HG03439 (cell line): ENCODE measurements around the gene CHERP.
A peak's percentile ranks its signal among the peaks of the same experiment; 100 is the strongest.

Experiments
- ATAC-seq: cut with Tn5 transposase; IDR thresholded peaks from one replicate; pipeline ENCODE4 v1.9.1; 2021; ENCODE audit warnings: mild to moderate bottlenecking, moderate library complexity; ENCODE audit not compliant: unreplicated experiment

Gene CHERP

DNA sequence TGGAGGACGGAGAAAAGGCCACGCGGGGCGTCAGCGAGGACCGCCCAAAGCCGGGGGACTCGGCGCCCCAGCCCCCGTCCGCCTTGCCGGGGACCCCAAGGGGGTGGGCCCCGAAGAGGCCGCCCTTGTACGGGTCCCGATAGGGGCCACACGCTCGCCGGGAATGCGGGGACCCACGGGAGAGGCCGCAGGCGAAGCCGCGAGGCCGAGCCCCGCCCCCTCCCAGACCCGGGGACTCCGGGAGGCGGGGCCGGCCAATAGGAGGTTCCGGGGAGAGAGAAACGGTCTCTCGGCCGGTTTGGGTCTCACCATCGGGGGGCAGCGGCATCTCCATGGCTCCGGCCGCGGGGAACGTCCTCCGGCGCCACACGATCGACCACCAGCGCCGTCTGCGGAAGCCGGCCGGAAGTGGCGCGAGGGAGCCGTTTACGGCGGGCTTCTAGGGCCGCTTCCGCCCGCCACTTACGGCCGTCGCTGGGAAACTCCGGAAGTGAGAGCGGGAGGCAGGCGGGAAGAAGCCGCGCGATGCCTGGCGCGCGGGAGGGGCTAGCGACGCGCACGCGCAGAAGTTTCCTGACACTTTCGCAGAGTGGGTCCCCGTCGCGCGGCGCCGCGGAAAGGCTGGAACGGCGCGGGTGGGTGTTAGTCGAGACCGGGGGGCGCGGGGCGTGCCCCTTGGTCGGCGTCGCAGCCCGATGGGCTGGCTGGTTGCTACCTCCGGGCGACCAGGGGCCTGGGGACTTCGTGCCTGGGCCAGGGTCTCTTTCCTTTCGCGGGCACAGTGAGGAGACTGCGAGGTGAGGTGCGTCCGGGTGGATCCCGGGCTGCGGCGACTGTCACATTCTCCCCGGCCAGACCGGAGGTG, at the start of gene CHERP:
Gene CHERP, minus strand, starts transcription at position 393 of the 865 bp plus-strand sequence. Its CDS starts 59 bp downstream, at position 334.
- ATAC-seq = peak; percentile 63

GRCh38 chr19:16590876-16591802, 48.9 kb upstream of the CHERP start:
- ATAC-seq = no peak

DNA sequence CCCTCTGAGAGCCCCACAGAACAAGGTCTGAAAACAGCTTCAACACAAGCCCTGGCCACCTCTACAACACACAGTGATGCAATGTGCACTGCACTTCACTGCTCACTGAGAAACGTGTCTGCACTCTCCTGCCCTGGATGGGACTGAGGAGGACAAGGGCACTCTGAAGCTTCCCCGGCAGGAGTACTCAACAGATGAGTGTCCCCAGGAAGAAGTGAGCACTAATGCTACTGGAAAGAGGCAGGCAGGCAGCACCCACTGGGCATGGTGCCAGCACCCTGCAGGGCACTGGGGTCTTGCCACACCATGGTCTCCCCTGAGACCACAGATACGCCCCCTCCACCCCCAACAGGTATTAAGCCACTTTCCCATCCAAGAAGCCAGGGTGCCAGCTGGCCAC, 47.7 kb upstream of the CHERP start:
- no peak for ATAC-seq

DNA sequence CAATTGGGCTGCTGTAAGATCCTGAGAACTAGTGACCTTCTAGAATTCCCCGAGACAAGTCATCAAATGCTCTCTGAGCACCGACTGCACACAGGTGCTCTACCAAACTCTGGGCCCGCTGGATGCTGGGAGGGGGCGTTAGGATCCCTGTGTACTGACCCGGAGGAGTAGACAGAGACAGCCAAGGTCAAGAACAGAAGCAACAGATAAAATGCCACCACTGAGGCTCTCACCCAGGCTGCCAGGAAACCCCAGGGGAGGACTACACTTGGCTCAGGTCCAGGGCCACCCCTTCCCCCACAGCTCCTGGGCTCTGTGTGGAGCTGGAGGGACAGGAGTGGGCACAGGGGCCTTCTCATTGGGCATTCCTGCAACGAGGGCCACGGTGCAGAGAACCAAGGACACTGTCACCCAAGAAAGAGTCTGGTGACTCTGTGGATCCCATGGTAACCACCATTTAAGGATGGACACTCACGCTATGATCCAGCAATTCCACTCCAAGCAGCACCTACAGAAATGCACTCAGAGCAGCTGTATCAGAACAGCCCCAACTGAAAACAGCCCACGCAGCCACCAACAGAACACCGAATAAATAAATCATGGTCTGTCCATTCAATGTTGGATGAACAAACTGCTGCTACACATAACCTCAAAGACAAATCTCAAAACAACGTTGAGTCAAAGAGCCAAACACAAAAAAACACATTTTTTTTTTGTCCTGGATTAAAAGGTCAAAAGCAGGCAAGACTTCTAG, 46.8 kb upstream of the CHERP start:
- ATAC-seq = no peak

DNA sequence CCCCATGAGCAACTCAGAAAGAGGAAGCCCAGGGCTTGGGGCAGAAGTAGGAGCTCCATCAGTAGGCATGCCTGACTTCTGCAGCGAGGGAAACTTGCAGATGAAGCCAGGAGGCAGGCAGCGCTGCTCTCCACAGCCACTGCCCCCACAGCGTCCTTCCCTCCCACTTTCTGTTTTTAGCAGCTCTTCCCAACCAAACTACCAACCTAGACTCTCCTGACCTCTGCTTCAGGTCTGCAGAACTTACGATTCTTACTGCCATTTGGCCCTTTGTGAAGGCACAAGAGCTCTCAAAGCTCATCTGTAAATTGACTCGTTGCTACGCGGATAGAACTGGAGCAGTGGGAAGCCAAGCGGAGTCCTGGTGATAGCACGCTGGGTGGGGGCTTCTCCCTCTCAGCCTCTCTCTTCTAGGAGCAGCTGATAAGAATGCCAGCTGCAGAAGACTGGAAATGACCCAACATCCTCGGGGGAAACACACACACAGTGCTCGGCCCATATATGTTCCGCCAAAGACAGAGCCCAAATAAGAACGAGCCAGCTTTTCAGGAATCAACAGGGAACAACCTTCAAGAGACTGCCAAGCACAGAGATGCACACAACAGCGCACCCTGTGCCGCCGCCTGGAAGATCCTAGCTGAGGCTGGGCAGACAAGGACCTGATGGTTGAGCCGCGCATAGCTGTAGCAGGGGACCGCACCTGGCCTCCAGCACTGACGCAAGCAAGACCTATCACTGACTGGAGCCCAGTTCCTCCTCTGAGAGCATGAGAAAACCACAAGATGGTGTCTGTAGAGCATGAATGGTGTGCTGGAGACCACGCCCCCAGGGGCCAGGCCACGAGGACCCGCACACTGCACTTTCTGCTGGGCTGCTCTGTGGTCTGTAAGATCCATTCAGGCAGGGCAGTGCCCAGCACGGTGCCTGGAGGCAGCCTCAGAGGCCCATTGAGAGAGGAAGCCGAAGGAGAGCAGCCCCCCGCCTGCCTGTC, 45.9 kb upstream of the CHERP start:
- peak; percentile 36 for ATAC-seq

- no peak for ATAC-seq
Observed at GRCh38 chr19:16586991-16587832, 45.0 kb upstream of the CHERP start.

DNA sequence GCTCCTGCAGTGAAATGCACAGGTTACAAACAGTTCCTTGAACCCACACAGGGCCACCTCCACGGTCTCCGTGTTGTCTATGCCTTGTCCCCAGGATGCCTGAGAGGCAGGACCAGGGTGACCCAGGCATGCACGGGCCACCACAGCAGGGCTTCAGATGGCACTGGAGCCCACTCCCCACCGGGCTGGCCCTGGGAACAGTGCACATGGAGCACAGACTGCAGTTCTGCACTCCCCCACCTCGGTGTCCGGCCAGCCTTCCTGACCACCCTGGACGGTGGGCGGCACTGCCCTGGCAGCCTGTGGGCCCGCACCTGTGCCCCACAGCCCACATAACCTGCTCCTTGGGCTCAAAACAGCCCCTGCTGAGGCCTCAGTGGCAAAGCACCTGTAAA, 44.2 kb upstream of the CHERP start:
- ATAC-seq = no peak

DNA sequence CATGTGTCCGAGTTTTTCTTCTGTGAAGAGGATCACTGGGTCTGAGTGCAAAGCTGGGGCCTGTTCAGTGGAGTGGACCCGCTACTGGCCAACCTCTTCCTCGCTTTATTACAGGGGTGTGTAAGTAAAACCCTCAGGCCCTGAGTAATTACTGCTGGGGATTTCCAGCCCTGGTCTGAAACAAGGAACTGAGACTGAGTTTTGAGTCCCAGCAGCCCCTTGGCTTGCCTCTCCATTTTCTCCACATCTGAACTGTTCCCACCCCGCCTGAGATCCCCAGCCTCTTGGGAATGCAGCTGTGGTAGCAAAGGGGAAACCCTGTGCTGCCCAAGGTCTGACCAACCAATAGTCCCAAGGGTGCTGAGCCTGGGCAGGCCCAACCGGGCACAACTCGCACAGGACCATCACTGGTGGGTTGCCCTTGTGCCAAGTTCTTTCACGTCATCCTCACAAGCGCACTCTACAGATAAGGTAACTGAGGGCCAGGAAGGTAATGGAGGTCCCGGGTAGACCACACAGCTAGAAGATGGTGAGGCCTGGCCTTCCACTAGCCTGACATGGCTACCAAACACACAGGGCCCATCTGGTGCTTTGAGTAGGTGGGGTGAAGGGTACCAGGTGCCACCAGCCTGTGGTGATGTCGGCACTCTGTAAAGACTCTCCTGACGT, 43.7 kb upstream of the CHERP start:
- ATAC-seq = peak; percentile 28

GRCh38 chr19:16585094-16585801, 43.0 kb upstream of the CHERP start:
- no peak for ATAC-seq

DNA sequence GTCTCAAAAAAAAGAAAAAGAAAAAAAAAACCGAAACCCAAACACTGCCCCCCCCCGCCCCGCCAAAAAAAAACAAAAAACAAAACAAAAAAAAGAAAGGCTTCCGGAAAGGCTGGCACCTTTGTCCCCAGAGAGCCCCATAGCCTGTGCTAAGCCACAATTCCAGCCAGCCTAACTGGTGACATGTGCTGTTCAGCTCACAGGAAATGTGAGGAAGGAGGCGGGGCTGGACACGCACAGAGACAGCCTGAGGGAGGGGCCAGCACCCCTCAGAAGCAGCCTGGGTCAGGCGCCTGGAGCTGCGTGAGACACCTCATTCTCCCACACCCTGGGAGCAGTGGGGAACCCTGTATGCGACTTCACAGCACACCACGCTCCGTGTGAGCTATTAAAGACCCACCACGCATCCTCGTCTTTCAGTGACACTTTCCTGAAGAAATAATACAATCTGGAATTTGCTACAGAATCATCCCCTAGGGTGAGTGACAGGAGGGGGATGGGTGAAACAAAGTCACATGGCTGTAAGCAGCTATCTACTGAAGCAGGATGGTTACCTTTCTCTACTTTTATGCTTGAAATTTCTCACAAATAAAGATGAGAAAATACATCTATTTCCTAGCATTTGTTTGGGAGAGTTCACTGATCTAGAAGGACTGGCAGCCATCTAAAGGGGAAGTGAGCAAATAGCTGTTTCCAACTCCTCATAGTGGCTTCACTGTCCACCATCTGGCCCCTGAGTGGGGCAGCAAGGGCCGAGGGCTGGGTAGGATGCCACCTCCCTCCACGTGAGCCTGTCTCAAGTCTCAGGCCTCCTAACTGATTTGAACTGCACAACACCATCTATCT, 42.2 kb upstream of the CHERP start:
- peak; percentile 41 for ATAC-seq

DNA sequence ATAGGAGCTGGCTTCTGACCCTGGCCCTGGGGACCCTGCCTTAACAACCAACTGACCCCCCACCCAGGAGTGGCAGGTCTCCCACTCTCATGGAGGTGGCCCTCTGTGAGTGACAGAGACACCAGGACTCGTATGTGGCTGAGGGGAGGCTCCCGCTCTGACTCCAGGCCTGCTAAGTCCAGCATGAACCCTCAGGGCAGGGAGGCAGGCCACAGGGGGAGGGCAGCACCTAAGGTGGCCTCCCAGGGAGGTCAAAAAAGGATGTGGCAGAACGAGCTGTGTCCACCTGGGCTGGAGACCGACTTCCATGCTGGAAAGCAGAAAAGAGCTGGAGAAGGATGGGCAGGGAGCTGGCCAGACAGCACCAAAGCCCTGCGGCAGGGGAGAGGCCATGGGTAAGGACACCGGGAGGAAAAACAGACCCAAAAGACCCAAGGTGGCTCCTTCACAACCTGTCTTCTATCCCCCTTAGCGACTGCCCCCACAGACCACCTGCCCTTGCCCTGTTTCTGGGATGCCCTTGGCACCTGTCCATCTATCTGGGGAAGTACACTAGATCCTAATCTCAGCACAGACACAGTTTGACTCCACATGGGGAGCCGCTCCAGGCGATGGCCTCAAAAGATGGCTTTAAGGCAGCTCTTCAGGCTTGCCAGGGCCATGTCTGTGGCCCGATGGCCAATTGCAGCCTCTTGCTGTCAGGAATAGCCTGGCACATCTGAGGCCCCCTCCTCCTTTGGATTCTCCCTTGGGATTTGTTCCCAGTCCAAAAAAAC, 40.4 kb upstream of the CHERP start:
- ATAC-seq = no peak

DNA sequence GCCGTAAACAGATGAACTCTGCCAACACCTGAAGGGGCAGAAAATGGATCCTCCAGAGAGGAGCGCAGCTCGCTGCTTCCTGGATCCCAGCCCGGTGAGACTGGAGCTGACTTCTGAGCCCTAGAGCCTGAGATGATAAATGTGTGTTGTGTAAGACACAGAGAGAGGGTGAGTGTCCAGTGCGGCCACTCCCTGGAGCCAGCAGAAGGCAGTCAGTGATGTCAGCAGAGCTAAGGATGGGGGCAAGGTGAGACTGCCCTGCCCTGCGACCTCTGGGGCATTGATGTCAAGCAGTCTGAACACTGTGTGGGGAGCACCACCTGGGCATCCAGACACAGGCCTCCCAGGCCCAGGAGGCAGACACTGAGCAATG, 39.7 kb upstream of the CHERP start:
- no peak for ATAC-seq

GRCh38 chr19:16581145-16581970, 39.1 kb upstream of the CHERP start:
- no peak for ATAC-seq

- ATAC-seq = no peak
Observed at GRCh38 chr19:16579381-16579780, 37.1 kb upstream of the CHERP start.

- ATAC-seq = no peak
Observed at GRCh38 chr19:16577531-16577985, 35.3 kb upstream of the CHERP start.
